Measurements from ENCODE around the gene GRM7. TPM values are rescaled to one million over a fixed set of nuclear protein-coding genes. Genes with fewer than 3 reads are reported as not detected.

GRM7 gene
- total RNA-seq (2014; rRNA removed; shearing (Covaris generic)): 0.66 and 1.9 TPM in 2 replicates
- polyA plus RNA-seq (2015; cell fraction: cytosol; rRNA removed): 0.29 TPM in 1 of 2 replicates, not detected in the other
- polyA plus RNA-seq (2015; cell fraction: nucleus; rRNA removed): 0.20 and 0.46 TPM in 2 replicates

- DNase-seq (ENCODE audit: low read depth, low spot score): no peak
- in situ Hi-C loops (cut with HindIII; ENCODE audit: low pct_unique_long_range_greater_than_20kb, low sequenced_read_pairs): no loop called here
Observed at GRCh38 chr3:6860954-6861624, at the start of gene GRM7. Gene GRM7, plus strand, starts transcription at chr3:6861115.

GRCh38 chr3:6821411-6821810 lies 39.5 kb upstream of the GRM7 start:
- no peak for DNase-seq (ENCODE audit: low read depth, low spot score)
- in situ Hi-C loops (cut with HindIII; ENCODE audit: low pct_unique_long_range_greater_than_20kb, low sequenced_read_pairs): no loop called here

GRCh38 chr3:6825524-6825923 lies 35.4 kb upstream of the GRM7 start:
- in situ Hi-C loops (cut with HindIII; ENCODE audit: low pct_unique_long_range_greater_than_20kb, low sequenced_read_pairs): no loop called here
- no peak for DNase-seq (ENCODE audit: low read depth, low spot score)

- no peak for DNase-seq (ENCODE audit: low read depth, low spot score)
- in situ Hi-C loops (cut with HindIII; ENCODE audit: low pct_unique_long_range_greater_than_20kb, low sequenced_read_pairs): no loop called here
Observed at GRCh38 chr3:6827453-6827852, 33.5 kb upstream of the GRM7 start.

- in situ Hi-C loops (cut with HindIII; ENCODE audit: low pct_unique_long_range_greater_than_20kb, low sequenced_read_pairs): no loop called here
- DNase-seq (ENCODE audit: low read depth, low spot score): no peak
Observed at GRCh38 chr3:6844723-6845122, 16.2 kb upstream of the GRM7 start.

GRCh38 chr3:6854184-6854583 lies 6.7 kb upstream of the GRM7 start:
- in situ Hi-C loops (cut with HindIII; ENCODE audit: low pct_unique_long_range_greater_than_20kb, low sequenced_read_pairs): no loop called here
- no peak for DNase-seq (ENCODE audit: low read depth, low spot score)

- in situ Hi-C loops (cut with HindIII; ENCODE audit: low pct_unique_long_range_greater_than_20kb, low sequenced_read_pairs): no loop called here
- DNase-seq (ENCODE audit: low read depth, low spot score): no peak
Observed at GRCh38 chr3:6857510-6857909, 3.4 kb upstream of the GRM7 start.

- in situ Hi-C loops (cut with HindIII; ENCODE audit: low pct_unique_long_range_greater_than_20kb, low sequenced_read_pairs): no loop called here
- no peak for DNase-seq (ENCODE audit: low read depth, low spot score)
Observed at GRCh38 chr3:6860149-6860953, 564 bp upstream of the GRM7 start.

- in situ Hi-C loops (cut with HindIII; ENCODE audit: low pct_unique_long_range_greater_than_20kb, low sequenced_read_pairs): no loop called here
- DNase-seq (ENCODE audit: low read depth, low spot score): no peak
Observed at GRCh38 chr3:6861625-6862000, 698 bp downstream of the GRM7 start.

- in situ Hi-C loops (cut with HindIII; ENCODE audit: low pct_unique_long_range_greater_than_20kb, low sequenced_read_pairs): no loop called here
- DNase-seq (ENCODE audit: low read depth, low spot score): no peak
Observed at GRCh38 chr3:6862041-6862879, 1.3 kb downstream of the GRM7 start.

- in situ Hi-C loops (cut with HindIII; ENCODE audit: low pct_unique_long_range_greater_than_20kb, low sequenced_read_pairs): no loop called here
- DNase-seq (ENCODE audit: low read depth, low spot score): no peak
Observed at GRCh38 chr3:6862880-6863195, 1.9 kb downstream of the GRM7 start.

- DNase-seq (ENCODE audit: low read depth, low spot score): no peak
Observed at GRCh38 chr3:6867269-6867668, 6.4 kb downstream of the GRM7 start.

GRCh38 chr3:6878731-6879130 lies 17.8 kb downstream of the GRM7 start:
- in situ Hi-C loops (cut with HindIII; ENCODE audit: low pct_unique_long_range_greater_than_20kb, low sequenced_read_pairs): no loop called here
- DNase-seq (ENCODE audit: low read depth, low spot score): no peak

More at GRCh38 chr3:6867269-6867668, 6.4 kb downstream of the GRM7 start:
- in situ Hi-C loops (cut with HindIII; ENCODE audit: low pct_unique_long_range_greater_than_20kb, low sequenced_read_pairs): no loop called here

- in situ Hi-C loops (cut with HindIII; ENCODE audit: low pct_unique_long_range_greater_than_20kb, low sequenced_read_pairs): no loop called here
- DNase-seq (ENCODE audit: low read depth, low spot score): no peak
Observed at GRCh38 chr3:6912240-6912639, 51.3 kb downstream of the GRM7 start.

GRCh38 chr3:6915898-6916297 lies 55.0 kb downstream of the GRM7 start:
- in situ Hi-C loops (cut with HindIII; ENCODE audit: low pct_unique_long_range_greater_than_20kb, low sequenced_read_pairs): no loop called here
- DNase-seq (ENCODE audit: low read depth, low spot score): no peak

- in situ Hi-C loops (cut with HindIII; ENCODE audit: low pct_unique_long_range_greater_than_20kb, low sequenced_read_pairs): no loop called here
- DNase-seq (ENCODE audit: low read depth, low spot score): no peak
Observed at GRCh38 chr3:6921066-6921465, 60.2 kb downstream of the GRM7 start.

- in situ Hi-C loops (cut with HindIII; ENCODE audit: low pct_unique_long_range_greater_than_20kb, low sequenced_read_pairs): no loop called here
- DNase-seq (ENCODE audit: low read depth, low spot score): no peak
Observed at GRCh38 chr3:6921876-6922275, 61.0 kb downstream of the GRM7 start.

GRCh38 chr3:6928064-6928463 lies 67.1 kb downstream of the GRM7 start:
- no peak for DNase-seq (ENCODE audit: low read depth, low spot score)
- in situ Hi-C loops (cut with HindIII; ENCODE audit: low pct_unique_long_range_greater_than_20kb, low sequenced_read_pairs): no loop called here
